ENCODE measurements around the gene PXDN. TPM values are rescaled to one million over a fixed set of nuclear protein-coding genes. Genes with fewer than 3 reads are reported as not detected.

PXDN gene
- total and polyA plus RNA-seq, 2 of the 13 experiments (the other 11 are each of a cell fraction or from before 2014, with no cell fraction given) = not detected

GRCh38 chr2:1649103-1650084 lies 94.9 kb downstream of the PXDN start:
- Histone ChIP-seq H3K79me2 (ENCODE audit: insufficient read depth, low read length) (no peaks in the 10 kb centered on the region), H3K4me3 (replicated peaks in 1 of 3; ENCODE audit: insufficient read depth in 1 of 3, low read depth in 2 of 3, low read length in 3 of 3) (no peak overlapping the region), H3K9ac (ENCODE audit: insufficient read depth, low read depth, low read length) (no peak overlapping the region), H2AFZ (ENCODE audit: low read length) (no peak overlapping the region), H3K9me3 (ENCODE audit: low read length) (no peaks in the 10 kb centered on the region), H3K27ac (ENCODE audit: extremely low read length, insufficient read depth, low read length) (no peak overlapping the region), H3K36me3 (replicated peaks in 1 of 2; ENCODE audit: control insufficient read depth in 1 of 2, insufficient read depth in 2 of 2, low read length in 2 of 2) (no peaks in the 10 kb centered on the region), H3K4me1 (ENCODE audit: insufficient read depth, low read length) (no peaks in the 10 kb centered on the region), H3K27me3 (ENCODE audit: control insufficient read depth in 1 of 2, insufficient read depth in 2 of 2, low read length in 2 of 2) (peaks cover 5 to 51% of the 10 kb centered on the region in 2 experiments), H4K20me1 (ENCODE audit: insufficient read depth, low read length) (no peaks in the 10 kb centered on the region; the same call in 1 of the 2 replicates), H3K4me2 (ENCODE audit: low read depth, low read length) (no peak overlapping the region)
- ChIA-PET CTCF (ENCODE audit: low intra/inter-chr PET ratio, low total read pairs) (no interaction called here), POLR2A (no interaction called here)
- intact Hi-C loops (cut with micrococcal nuclease; ENCODE audit: unreplicated experiment) = no loop called here
- BruUV-seq (replicated peaks) = no TSS peak
- WGBS (ENCODE audit: low lambda C conversion rate) = 62% methylated on average over 55 of the region's 58 CpGs
- DNase-seq (ENCODE audit: low spot score) = no peak
- in situ Hi-C loops (cut with HindIII; ENCODE audit: extremely low pct_ligation_motif_present, low pct_unique_long_range_greater_than_20kb) = no loop called here
- ATAC-seq = no peak
- FAIRE-seq = no peak
- TF ChIP-seq, protein P1, sequence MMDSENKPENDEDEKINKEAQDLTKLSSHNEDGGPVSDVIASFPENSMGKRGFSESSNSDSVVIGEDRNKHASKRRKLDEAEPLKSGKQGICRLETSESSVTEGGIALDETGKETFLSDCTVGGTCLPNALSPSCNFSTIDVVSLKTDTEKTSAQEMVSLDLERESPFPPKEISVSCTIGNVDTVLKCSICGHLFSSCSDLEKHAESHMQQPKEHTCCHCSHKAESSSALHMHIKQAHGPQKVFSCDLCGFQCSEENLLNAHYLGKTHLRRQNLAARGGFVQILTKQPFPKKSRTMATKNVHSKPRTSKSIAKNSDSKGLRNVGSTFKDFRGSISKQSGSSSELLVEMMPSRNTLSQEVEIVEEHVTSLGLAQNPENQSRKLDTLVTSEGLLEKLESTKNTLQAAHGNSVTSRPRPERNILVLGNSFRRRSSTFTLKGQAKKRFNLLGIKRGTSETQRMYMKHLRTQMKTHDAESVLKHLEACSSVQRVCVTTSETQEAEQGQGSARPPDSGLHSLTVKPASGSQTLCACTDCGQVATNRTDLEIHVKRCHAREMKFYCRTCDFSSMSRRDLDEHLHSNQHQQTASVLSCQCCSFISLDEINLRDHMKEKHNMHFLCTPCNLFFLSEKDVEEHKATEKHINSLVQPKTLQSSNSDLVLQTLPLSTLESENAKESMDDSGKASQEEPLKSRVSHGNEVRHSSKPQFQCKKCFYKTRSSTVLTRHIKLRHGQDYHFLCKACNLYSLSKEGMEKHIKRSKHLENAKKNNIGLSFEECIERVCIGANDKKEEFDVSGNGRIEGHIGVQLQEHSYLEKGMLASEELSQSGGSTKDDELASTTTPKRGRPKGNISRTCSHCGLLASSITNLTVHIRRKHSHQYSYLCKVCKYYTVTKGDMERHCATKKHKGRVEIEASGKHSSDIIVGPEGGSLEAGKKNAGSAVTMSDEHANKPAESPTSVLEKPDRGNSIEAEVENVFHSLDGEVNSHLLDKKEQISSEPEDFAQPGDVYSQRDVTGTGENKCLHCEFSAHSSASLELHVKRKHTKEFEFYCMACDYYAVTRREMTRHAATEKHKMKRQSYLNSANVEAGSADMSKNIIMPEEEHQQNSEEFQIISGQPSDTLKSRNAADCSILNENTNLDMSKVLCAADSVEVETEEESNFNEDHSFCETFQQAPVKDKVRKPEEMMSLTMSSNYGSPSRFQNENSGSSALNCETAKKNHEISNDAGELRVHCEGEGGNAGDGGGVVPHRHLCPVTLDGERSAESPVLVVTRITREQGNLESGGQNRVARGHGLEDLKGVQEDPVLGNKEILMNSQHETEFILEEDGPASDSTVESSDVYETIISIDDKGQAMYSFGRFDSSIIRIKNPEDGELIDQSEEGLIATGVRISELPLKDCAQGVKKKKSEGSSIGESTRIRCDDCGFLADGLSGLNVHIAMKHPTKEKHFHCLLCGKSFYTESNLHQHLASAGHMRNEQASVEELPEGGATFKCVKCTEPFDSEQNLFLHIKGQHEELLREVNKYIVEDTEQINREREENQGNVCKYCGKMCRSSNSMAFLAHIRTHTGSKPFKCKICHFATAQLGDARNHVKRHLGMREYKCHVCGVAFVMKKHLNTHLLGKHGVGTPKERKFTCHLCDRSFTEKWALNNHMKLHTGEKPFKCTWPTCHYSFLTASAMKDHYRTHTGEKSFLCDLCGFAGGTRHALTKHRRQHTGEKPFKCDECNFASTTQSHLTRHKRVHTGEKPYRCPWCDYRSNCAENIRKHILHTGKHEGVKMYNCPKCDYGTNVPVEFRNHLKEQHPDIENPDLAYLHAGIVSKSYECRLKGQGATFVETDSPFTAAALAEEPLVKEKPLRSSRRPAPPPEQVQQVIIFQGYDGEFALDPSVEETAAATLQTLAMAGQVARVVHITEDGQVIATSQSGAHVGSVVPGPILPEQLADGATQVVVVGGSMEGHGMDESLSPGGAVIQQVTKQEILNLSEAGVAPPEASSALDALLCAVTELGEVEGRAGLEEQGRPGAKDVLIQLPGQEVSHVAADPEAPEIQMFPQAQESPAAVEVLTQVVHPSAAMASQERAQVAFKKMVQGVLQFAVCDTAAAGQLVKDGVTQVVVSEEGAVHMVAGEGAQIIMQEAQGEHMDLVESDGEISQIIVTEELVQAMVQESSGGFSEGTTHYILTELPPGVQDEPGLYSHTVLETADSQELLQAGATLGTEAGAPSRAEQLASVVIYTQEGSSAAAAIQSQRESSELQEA (CRISPR knock-in tag; IDR thresholded peaks at IDR 0.05; ENCODE audit: not compliant biosample characterization) = no peak
- no peak for TF ChIP-seq ZNF30 (CRISPR knock-in tag; IDR thresholded peaks at IDR 0.05)
- TF ChIP-seq REXO4 (CRISPR knock-in tag; IDR thresholded peaks at IDR 0.05; ENCODE audit: borderline replicate concordance) = no peak
- no peak for TF ChIP-seq MYPOP (CRISPR knock-in tag; IDR thresholded peaks at IDR 0.05)
- TF ChIP-seq SP5 (CRISPR knock-in tag; IDR thresholded peaks at IDR 0.05; ENCODE audit: borderline replicate concordance, low read depth) = no peak
- no peak for TF ChIP-seq ZNF598 (CRISPR knock-in tag; IDR thresholded peaks at IDR 0.05; ENCODE audit: borderline replicate concordance)
- no peak for TF ChIP-seq PTBP1 (IDR thresholded peaks at IDR 0.05; ENCODE audit: low read depth, low read length, poor library complexity, severe bottlenecking)
- TF ChIP-seq, protein P2, sequence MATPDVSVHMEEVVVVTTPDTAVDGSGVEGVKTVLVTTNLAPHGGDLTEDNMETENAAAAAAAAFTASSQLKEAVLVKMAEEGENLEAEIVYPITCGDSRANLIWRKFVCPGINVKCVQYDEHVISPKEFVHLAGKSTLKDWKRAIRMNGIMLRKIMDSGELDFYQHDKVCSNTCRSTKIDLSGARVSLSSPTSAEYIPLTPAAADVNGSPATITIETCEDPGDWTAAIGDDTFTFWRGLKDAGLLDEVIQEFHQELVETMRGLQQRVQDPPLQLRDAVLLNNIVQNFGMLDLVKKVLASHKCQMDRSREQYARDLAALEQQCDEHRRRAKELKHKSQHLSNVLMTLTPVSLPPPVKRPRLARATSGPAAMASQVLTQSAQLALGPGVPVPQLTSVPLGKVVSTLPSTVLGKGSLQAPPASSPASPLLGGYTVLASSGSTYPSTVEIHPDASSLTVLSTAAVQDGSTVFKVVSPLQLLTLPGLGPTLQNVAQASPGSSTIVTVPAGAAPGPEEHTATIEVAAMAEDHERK (CRISPR knock-in tag; IDR thresholded peaks at IDR 0.05; ENCODE audit: low read depth) = no peak
- no peak for TF ChIP-seq ZNF547 (CRISPR knock-in tag; IDR thresholded peaks at IDR 0.05)
- TF ChIP-seq FOXP1 (IDR thresholded peaks at IDR 0.05) = no peak
- TF ChIP-seq FOXP1 (CRISPR knock-in tag; IDR thresholded peaks at IDR 0.05) = no peak
- TF ChIP-seq SMAD9 (CRISPR knock-in tag; IDR thresholded peaks at IDR 0.05) = no peak
